H9 (cell line): ENCODE results near the gene SLC9A5. TPM values are rescaled to one million over a fixed set of nuclear protein-coding genes. Genes with fewer than 3 reads are reported as not detected.

Source experiments
- DNase-seq: peaks from one replicate; pipeline ENCODE4 v3.0.0-alpha.2; 2017
- H2AFZ ChIP-seq: one replicate; pipeline ENCODE4 v1.6.1; 2013; ENCODE audit warnings: mild to moderate bottlenecking, low read length, control low read depth, moderate library complexity
- H2AK5ac ChIP-seq: 2 replicates; pipeline ENCODE4 v1.6.1; 2013; ENCODE audit warnings: low read length, control low read depth, mixed read lengths; ENCODE audit not compliant: insufficient read length
- H2BK120ac ChIP-seq: one replicate; pipeline ENCODE4 v1.6.1; 2013; ENCODE audit warnings: low read depth, mild to moderate bottlenecking, low read length, control low read depth, inconsistent platforms; ENCODE audit not compliant: poor library complexity, severe bottlenecking
- H2BK12ac ChIP-seq: 2 replicates; pipeline ENCODE4 v1.6.1; 2013; ENCODE audit warnings: low read length, control low read depth, mixed read lengths, low read depth; ENCODE audit not compliant: insufficient read length
- H2BK15ac ChIP-seq: 2 replicates; pipeline ENCODE4 v1.6.1; 2013; ENCODE audit warnings: low read depth, low read length, control low read depth
- H2BK20ac ChIP-seq: one replicate; pipeline ENCODE4 v1.6.1; 2013; ENCODE audit warnings: low read depth, mild to moderate bottlenecking, low read length, control low read depth, inconsistent platforms; ENCODE audit not compliant: poor library complexity, severe bottlenecking
- H2BK5ac ChIP-seq: 2 replicates; pipeline ENCODE4 v1.6.1; 2013; ENCODE audit warnings: low read length, control low read depth, mixed read lengths; ENCODE audit not compliant: insufficient read length
- H3K14ac ChIP-seq: 2 replicates; pipeline ENCODE4 v1.6.1; 2013; ENCODE audit warnings: low read length, control low read depth; ENCODE audit not compliant: insufficient read depth
- H3K18ac ChIP-seq: 2 replicates; pipeline ENCODE4 v1.6.1; 2013; ENCODE audit warnings: low read depth, mild to moderate bottlenecking, mixed read lengths, low read length, control low read depth; ENCODE audit not compliant: insufficient read length
- H3K23ac ChIP-seq: 2 replicates; pipeline ENCODE4 v1.6.1; 2013; ENCODE audit warnings: low read length, control low read depth, mixed read lengths, low read depth; ENCODE audit not compliant: insufficient read length
- H3K23me2 ChIP-seq: 2 replicates; pipeline ENCODE4 v1.6.1; 2013; ENCODE audit warnings: low read depth, mild to moderate bottlenecking, mixed read lengths, low read length, control low read depth; ENCODE audit not compliant: insufficient read length, poor library complexity, severe bottlenecking
- H3K27ac ChIP-seq: 2 replicates; pipeline ENCODE4 v1.5.1; 2013; ENCODE audit warnings: low read length, control low read depth, mixed read lengths, low read depth; ENCODE audit not compliant: insufficient read length
- H3K27me3 ChIP-seq: 2 replicates; pipeline ENCODE4 v1.6.1; 2013; ENCODE audit warnings: low read length, control low read depth, inconsistent platforms; ENCODE audit not compliant: insufficient read depth
- H3K4ac ChIP-seq: 2 replicates; pipeline ENCODE4 v1.6.1; 2013; ENCODE audit warnings: low read depth, mild to moderate bottlenecking, control low read depth, inconsistent platforms, low read length, moderate library complexity
- H3K4me1 ChIP-seq: 2 replicates; pipeline ENCODE4 v1.6.1; 2013; ENCODE audit warnings: low read length, control low read depth, inconsistent platforms; ENCODE audit not compliant: insufficient read depth
- H3K4me2 ChIP-seq: 2 replicates; pipeline ENCODE4 v1.6.1; 2013; ENCODE audit warnings: low read length, control low read depth, mixed read lengths; ENCODE audit not compliant: insufficient read length, insufficient read depth
- H3K56ac ChIP-seq: 2 replicates; pipeline ENCODE4 v1.6.1; 2013; ENCODE audit warnings: low read depth, mild to moderate bottlenecking, mixed read lengths, low read length, control low read depth; ENCODE audit not compliant: insufficient read length
- H3K79me1 ChIP-seq: 2 replicates; pipeline ENCODE4 v1.6.1; 2013; ENCODE audit warnings: low read depth, mild to moderate bottlenecking, moderate library complexity, low read length, control low read depth, inconsistent platforms; ENCODE audit not compliant: insufficient read depth, poor library complexity, severe bottlenecking
- H3K79me2 ChIP-seq: 2 replicates; pipeline ENCODE4 v1.6.1; 2013; ENCODE audit warnings: low read length, control low read depth, inconsistent platforms; ENCODE audit not compliant: insufficient read depth
- H3K9ac ChIP-seq: 2 replicates; pipeline ENCODE4 v1.6.1; 2013; ENCODE audit warnings: low read length, control low read depth, mixed read lengths; ENCODE audit not compliant: insufficient read length; ENCODE audit errors: extremely low read depth
- H3K9me3 ChIP-seq: one replicate; pipeline ENCODE4 v1.6.1; 2013; ENCODE audit warnings: low read depth, low read length, inconsistent platforms; ENCODE audit not compliant: control insufficient read depth
- H3T11ph ChIP-seq: one replicate; pipeline ENCODE4 v1.6.1; 2013; ENCODE audit warnings: mild to moderate bottlenecking, low read length, control low read depth, inconsistent platforms
- H4K20me1 ChIP-seq: one replicate; pipeline ENCODE4 v1.6.1; 2013; ENCODE audit not compliant: control insufficient read depth, insufficient read length, insufficient read depth
- H4K5ac ChIP-seq: 2 replicates; pipeline ENCODE4 v1.6.1; 2013; ENCODE audit warnings: low read depth, mild to moderate bottlenecking, mixed read lengths, low read length, control low read depth; ENCODE audit not compliant: insufficient read length
- H4K8ac ChIP-seq: replicated peaks from 2 replicates; pipeline ENCODE4 v1.6.1; 2013; ENCODE audit warnings: low read length, control low read depth, mixed read lengths, low read depth; ENCODE audit not compliant: insufficient read length
- H4K91ac ChIP-seq: 2 replicates; pipeline ENCODE4 v1.6.1; 2013; ENCODE audit warnings: low read depth, mild to moderate bottlenecking, moderate library complexity, mixed read lengths, low read length, control low read depth; ENCODE audit not compliant: insufficient read length
- H3K27ac Mint-ChIP-seq, 3 experiments: 2 replicates in 2 of 3; 3 replicates in 1 of 3; pipeline ENCODE4 v1.8.0; 2020 to 2021; ENCODE audit warnings: mixed read lengths in 3 of 3, mild to moderate bottlenecking in 1 of 3, moderate library complexity in 1 of 3
- H3K27me3 Mint-ChIP-seq: 2 replicates; pipeline ENCODE4 v1.8.0; 2021; ENCODE audit warnings: low read depth, mild to moderate bottlenecking, moderate library complexity, mixed read lengths
- H3K36me3 Mint-ChIP-seq, 3 experiments: 2 replicates in 2 of 3; 3 replicates in 1 of 3; pipeline ENCODE4 v1.8.0; 2020 to 2021; ENCODE audit warnings: low read depth in 3 of 3, mixed read lengths in 3 of 3; ENCODE audit not compliant: insufficient read depth in 1 of 3
- H3K4me1 Mint-ChIP-seq, 2 experiments: 2 replicates each; pipeline ENCODE4 v1.8.0; 2020; ENCODE audit warnings: mixed read lengths in 2 of 2
- H3K4me3 Mint-ChIP-seq, 2 experiments: 2 replicates in 1 of 2; 3 replicates in 1 of 2; pipeline ENCODE4 v1.8.0; 2020 to 2021; ENCODE audit warnings: mild to moderate bottlenecking in 2 of 2, mixed read lengths in 2 of 2, moderate library complexity in 1 of 2
- H3K9me3 Mint-ChIP-seq, 2 experiments: 2 replicates in 1 of 2; 3 replicates in 1 of 2; pipeline ENCODE4 v1.8.0; 2020; ENCODE audit warnings: mild to moderate bottlenecking in 2 of 2, mixed read lengths in 2 of 2, moderate library complexity in 1 of 2
- WGBS: extraction: QIAGEN DNeasy Blood & Tissue Kit; methylation state at CpG from one replicate; pipeline ENCODE4 v1.1.7; 2013; ENCODE audit warnings: missing lambda C conversion rate, low lambda C conversion rate, mixed read lengths; ENCODE audit not compliant: insufficient read length; ENCODE audit errors: extremely low coverage; 5-methylcytosine and 5-hydroxymethylcytosine counted together
- total RNA-seq: library from RNA; stranded (reverse); gene quantifications from 2 replicates; pipeline ENCODE4 v1.2.1, GENCODE V29; 2021
- TF ChIP-seq, protein P1 (sequence below): fragments of 200-600 bp; sonication (generic); conservative IDR thresholded peaks from 3 replicates; pipeline ENCODE4 v1.8.0; 2021; ENCODE audit warnings: antibody characterized with exemption, mild to moderate bottlenecking

SLC9A5 gene
- total RNA-seq, 1 experiment from 2014 or later: 9.1 TPM

DNA sequence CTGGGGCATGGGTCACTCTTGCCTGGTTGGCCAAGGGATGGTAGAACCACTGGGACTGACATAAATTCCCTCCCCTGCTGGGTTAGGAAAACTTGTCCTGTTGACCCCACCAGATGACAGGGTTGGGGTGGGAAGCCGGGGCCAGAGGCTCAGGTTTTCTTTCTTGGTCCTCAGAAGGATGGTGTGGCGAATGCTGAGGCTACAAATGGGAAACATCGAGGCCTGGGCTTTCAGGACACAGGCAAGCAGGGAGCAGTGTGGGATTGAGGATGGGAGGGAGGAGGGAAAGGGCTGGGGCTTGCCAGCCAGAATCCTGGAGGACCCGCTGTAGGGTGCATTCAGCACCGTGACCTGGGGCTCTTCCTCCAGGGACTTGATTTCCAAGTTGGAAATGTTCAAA, 16.1 kb downstream of the SLC9A5 start:
- H3K9ac ChIP-seq: no peak overlapping the region
- no peak overlapping the region for H3K56ac ChIP-seq
- H3K36me3 Mint-ChIP-seq: no peaks in the 10 kb centered on the region; a peak in 2 of 7 replicates
- no peak for DNase-seq
- H3T11ph ChIP-seq: no peak overlapping the region
- H4K20me1 ChIP-seq: no peaks in the 10 kb centered on the region
- no peak overlapping the region for H3K23ac ChIP-seq
- H3K27ac Mint-ChIP-seq: no peak overlapping the region
- no peak overlapping the region for H2AK5ac ChIP-seq
- H2AFZ ChIP-seq: no peak overlapping the region
- H3K4me1 Mint-ChIP-seq: peaks cover 0 to 4% of the 10 kb centered on the region in 2 experiments; a peak in 1 of 4 replicates
- H3K4me3 Mint-ChIP-seq: no peak overlapping the region
- no peak overlapping the region for H4K91ac ChIP-seq
- no peak overlapping the region for H3K27ac ChIP-seq
- H3K23me2 ChIP-seq: no peaks in the 10 kb centered on the region
- H4K5ac ChIP-seq: no peak overlapping the region
- H3K27me3 ChIP-seq: no peaks in the 10 kb centered on the region; the same call in 1 of the 2 replicates
- no peak overlapping the region for H2BK20ac ChIP-seq
- TF ChIP-seq, protein P1, sequence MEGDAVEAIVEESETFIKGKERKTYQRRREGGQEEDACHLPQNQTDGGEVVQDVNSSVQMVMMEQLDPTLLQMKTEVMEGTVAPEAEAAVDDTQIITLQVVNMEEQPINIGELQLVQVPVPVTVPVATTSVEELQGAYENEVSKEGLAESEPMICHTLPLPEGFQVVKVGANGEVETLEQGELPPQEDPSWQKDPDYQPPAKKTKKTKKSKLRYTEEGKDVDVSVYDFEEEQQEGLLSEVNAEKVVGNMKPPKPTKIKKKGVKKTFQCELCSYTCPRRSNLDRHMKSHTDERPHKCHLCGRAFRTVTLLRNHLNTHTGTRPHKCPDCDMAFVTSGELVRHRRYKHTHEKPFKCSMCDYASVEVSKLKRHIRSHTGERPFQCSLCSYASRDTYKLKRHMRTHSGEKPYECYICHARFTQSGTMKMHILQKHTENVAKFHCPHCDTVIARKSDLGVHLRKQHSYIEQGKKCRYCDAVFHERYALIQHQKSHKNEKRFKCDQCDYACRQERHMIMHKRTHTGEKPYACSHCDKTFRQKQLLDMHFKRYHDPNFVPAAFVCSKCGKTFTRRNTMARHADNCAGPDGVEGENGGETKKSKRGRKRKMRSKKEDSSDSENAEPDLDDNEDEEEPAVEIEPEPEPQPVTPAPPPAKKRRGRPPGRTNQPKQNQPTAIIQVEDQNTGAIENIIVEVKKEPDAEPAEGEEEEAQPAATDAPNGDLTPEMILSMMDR: no peak
- H4K8ac ChIP-seq: no peak overlapping the region
- no peaks in the 10 kb centered on the region for H3K9me3 Mint-ChIP-seq
- no CpG with 5 or more reads among the region's 5 CpGs for WGBS
- no peak overlapping the region for H3K18ac ChIP-seq
- peaks cover 24% of the 10 kb centered on the region for H3K27me3 Mint-ChIP-seq
- no peak overlapping the region for H2BK12ac ChIP-seq
- no peak overlapping the region for H3K14ac ChIP-seq
- H2BK5ac ChIP-seq: no peak overlapping the region
- H3K79me1 ChIP-seq: no peaks in the 10 kb centered on the region
- H3K79me2 ChIP-seq: no peaks in the 10 kb centered on the region
- no peak overlapping the region for H3K4me2 ChIP-seq
- H2BK15ac ChIP-seq: no peak overlapping the region
- no peak overlapping the region for H2BK120ac ChIP-seq
- H3K4ac ChIP-seq: no peak overlapping the region
- H3K9me3 ChIP-seq: no peaks in the 10 kb centered on the region
- H3K4me1 ChIP-seq: no peaks in the 10 kb centered on the region
